Fibroblast of the conjunctiva (primary cell): ENCODE results near the gene BBLN.
A peak's percentile ranks its signal among the peaks of the same experiment; 100 is the strongest.
"Not testable (repeated sequence)": the region's sequence is repeated elsewhere in the genome, so short reads cannot be mapped to it uniquely, and the experiment has no call there.

ENCODE experiments used
- DNase-seq: peaks from one replicate; pipeline ENCODE4 v3.0.0-alpha.2; 2010; ENCODE audit warnings: low read depth

BBLN gene

DNA sequence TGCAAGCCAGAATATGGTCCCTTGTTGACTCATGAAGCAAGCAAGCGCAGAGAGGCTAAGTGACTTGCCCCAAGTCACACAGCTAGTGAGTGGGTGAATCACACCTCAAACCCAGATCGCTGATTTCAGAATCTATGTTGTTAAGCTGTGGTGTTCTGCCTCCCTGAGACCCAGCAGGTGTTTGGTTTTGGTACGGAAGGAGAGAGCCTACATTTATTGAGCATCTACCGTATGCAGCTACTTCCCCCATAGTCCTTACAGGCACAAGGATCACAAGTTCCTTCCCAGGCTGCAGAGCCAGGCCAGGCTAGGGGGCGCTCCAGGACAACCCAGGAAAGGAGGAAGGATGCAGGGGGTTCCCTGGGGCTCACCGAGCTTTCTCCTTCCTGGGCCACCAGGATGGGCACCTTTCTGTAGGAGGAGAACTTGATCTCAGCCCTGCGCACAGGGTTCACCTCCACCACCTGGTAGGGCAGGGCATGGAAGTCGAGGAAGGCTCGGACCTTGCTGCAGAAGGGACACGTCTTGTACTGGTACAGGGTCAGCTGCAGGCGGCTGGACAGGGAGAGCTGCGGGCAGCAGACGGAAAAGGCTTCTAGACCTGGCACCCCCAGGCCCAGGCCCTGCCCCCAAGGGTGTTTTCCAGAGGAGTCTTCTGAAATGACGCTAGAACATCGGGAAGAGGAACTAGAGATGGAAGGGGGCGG is 35.0 kb upstream of the BBLN start:
- peak; percentile 33 for DNase-seq

DNA sequence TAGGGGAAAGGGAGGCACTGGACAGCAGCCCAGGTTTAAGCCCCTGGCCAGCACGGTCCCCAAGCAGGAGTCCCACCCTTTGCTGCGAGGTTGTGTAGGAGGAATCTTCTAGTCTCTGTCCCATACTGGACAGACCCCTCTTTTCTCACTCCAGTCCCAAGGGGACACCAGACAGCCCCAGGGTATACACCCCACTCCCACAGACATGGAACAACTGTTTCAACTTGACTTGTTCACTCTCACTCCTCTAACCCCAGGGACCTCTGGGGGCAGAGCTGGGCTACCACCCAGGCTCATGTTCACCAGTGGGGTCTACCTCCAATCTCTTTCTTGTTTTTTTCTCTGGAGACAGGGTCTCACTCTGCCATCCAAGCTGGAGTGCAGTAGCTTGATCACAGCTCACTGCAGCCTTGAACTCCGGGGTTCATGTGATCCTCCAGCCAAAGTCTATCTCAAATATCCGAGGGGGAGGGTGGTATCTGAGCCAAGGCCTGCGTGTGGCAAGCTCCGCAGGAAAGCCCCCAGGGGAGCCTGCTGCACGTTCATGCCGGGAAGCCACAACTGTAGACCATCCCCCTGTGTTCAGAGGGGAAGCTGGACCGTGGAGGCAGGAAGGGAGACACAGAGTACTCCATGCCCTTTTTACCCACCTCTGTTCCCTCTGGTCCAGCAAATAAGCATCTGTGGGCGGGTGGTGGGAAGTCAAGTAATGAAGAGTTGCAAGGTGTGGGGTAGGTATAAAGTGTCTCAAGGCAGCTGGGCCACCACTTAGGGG is 34.3 kb upstream of the BBLN start:
- no peak for DNase-seq

DNA sequence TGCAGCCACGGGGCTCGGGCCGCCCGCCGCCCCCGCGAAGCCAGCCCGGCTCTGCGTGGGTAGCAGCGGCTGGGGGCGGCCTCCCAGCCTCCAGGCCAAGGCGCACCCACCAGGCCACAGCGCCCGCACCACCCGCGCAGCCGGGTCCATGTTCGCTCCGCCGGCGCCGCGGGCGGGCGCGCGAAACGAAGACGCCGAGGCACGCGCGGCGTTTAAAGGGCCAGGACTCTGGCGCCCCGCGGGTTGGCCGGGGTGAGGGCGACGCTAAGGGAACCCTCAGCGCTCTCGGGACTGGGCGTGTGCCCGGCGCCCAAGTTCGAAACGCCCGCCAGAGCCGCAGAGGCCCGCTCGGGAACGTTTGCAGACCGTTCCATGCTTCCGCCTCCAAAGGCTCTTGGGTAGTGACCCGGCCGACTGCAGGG is 32.5 kb upstream of the BBLN start, which contains the start of gene PTGES2:
TSS of gene PTGES2 (minus strand) at position 162 of the 422 bp plus-strand sequence. CDS start at position 150, 12 bp downstream.
- DNase-seq = peak; percentile 42

DNA sequence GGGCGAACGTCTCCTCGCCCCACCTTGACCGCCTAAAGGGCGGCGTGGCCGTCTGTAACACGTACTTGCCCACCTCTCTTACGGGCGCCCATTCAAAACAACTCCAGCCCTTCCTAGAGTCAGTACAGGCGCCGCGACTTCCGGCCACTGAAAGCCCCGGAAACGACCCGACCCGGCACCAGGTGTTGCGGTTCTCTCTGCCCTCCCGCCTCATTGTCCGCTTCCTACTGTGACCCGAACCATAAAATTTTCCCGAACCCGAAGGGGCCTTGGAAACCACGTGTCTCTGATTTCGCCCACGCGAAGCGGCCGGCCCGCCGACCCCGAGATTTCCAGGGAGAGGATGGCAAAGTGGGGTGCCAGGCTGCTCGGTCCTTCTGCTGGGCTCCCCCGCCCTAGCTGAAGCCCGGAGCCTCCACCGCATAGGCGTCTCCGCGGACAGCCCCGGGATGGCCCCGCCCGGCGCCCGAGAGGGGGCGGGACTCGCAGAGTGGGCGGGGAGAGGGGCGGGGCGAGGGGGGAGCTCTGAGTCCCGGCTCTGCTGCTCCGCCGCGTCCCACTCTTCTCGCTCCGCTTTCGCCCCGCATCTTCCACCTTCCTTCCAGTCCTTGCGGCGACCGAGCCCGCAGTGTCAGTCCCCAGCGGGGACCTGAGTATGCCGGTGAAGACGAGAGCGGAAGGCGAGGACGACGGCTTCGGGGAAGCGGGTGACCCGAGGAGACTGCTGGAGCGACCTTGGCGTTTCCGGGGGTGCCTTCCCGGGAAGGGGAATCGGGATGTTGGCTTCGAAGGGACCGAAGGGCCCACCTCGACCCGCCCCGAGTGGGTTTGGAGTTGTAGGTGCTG is 31.9 kb upstream of the BBLN start:
- DNase-seq = peak; percentile 77

DNA sequence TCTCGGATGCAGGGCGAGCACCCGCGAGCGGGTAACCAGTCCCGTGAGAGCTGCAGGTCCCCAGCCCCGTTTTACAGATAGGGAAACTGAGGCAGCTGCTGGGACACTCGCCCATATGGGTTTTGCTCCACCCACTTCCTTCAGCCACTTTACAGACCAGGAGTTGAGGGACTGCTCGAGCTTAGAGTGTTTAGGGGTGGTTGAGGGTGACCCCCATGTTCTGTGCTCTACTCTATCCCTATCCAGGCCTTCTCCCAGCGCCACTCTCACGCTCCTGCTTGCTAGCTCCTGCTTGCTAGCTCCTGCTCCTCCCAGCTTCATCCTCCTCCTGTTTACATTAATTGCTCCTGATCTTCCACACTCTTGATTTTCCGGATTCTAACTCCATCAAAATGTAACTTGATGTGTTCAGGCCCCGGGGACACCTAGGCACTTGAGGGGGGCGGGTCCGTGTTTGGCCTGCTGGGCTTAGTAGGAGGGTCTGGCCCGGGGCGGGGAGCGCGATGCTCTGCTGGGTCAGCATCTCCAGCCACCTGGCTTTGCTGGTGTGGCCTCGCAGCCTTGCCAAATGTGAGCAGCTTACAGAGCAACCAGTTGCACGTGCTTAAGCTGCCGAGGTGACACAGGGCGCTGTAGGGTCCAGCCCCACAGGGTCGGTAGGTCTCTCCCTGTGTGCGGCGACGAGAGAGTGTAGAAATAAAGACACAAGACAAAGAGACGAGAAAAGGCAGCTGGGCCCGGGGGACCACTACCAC is 31.1 kb upstream of the BBLN start:
- no peak for DNase-seq

DNA sequence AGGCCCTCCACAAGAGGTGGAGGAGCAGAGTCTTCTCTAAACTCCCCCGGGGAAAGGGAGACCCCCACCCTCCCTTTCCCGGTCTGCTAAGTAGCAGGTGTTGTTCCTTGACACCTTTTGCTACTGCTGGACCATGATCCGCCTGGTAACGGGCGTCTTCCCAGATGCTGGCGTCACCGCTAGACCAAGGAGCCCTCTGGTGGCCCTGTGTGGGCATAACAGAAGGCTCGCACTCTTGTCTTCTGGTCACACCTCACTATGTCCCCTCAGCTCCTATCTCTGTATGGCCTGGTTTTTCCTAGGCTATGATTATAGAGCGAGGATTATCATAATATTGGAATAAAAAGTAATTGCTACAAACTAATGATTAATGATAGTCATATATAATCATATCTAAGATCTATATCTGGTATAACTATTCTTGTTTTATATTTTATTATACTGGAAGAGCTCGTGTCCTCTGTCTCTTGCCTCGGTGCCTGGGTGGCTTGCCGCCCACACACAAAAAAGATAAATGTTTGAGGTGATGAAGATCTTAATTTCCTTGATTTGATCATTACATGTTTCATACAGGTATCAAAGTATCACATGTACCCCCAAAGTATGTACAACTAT is 30.0 kb upstream of the BBLN start:
- not testable (repeated sequence) for DNase-seq

DNA sequence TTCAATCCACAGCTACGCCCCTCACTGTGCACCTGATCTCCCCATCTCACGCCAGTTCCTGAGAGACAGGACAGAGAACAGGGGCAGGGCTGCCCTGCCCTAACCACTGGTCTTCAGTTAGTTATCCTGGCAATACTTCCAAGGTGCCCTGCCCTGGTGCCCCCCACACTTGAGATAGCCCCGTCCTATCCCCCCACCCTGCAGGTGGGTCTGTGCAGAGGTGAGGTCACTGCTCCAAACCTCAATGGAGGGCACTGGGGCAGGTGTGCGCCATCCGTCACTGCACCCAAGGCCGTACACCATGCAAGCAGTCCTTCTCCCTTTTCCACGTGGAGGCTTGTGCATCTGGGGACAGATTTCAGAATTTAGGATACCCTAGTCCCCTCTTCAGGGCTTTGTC is 29.4 kb upstream of the BBLN start:
- not testable (repeated sequence) for DNase-seq

DNA sequence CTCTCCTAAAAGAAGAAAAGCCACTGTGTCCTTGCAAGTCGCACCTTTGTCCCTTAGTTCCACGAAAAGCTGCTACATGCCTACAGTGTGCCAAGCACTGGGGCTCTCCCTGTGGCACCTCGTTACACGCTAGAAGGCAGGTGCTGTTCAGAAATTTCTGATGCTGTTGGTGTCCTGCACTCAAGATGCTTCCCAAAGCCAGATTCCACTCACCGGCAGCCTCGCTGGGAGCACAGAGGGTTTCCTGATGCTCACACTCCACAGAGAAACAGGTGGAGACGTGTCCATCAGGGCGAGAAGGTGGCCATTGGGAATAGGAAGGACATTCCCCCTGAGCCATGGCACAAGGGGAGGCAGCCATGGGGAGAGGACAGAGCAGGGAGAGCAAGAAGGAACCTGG is 28.7 kb upstream of the BBLN start:
- not testable (repeated sequence) for DNase-seq

DNA sequence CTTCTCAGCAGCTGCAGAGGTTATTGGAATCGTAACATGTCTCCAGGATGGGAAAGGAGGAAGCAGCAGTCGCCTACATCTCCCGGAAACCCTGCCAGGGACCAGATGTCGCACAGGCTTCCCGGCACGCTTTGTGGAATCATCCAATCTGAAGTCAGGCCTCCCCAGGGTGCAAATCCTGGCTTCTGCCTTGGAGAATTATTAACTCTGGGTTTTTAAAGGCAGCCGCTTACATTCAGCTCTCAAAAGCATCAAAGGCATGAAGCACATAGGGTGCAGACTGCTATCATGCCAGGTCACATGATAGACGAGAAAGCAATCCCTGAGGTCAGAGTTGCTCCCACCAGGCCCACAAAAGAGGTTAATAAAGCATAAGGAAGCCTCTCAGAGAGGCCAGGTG is 27.9 kb upstream of the BBLN start:
- not testable (repeated sequence) for DNase-seq

DNA sequence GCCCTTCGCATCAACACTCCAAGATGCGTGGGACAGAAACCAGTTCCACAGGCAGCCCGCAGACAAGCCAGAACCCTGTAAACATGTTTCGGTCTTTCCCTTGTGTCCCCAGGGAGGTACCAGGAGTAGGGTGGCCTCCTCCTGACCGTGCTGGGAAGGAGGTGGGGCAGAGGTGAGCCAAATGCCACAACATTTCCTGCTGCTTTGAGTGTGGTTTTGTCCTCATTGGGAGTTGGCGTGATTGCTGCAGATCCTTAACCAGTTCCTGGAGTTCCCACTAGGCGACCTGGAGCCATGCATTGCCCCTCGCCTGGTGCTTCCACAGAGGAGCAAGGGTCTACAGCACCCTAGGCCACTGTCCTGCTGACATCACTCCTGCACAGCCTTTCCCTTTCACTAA is 24.5 kb upstream of the BBLN start:
- not testable (repeated sequence) for DNase-seq

DNA sequence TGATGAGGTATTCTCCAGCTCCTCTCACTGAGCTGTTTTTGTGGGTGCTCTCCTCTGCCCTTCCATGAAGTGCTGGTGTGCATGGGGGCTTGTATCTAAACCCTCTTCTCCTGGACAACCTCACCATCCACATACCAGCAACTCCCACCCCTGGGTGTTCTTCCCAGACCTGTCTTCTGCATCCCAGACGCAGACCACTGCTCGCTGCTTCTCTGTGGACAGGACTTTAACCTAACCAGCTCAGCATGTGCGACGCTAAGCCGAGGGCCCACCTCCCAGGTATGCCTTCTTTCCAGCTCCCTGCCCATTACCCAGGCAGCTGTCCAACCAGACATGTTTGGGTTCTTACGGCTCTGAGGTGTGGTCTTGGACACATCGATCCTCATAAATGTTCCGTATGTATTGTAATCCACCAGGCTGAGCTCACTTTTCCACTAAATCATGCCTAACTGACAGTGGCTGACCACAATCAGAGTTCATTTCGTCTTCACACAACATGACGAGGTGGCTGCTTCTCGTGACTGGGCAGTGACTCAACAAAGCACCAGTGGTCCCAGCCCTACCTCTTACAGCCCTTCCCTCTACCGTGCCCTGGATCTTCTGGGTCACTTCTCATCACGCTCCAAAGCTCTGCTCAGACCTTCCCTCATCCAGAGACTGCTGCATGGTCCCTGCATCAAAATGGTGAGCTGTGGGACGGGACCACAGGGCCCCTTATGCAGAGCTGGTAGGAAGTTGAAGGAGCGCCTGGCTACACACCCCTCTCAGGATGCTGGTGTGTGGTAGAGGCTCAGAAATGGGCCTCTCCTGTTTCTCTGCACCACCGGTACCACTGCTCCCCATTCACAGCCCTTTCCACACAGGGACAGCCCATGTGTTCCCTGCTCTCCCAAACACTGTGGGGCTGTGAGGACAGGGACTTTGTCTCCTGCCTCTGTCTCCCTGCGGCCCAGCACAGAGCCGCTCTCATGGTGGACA is 23.0 kb upstream of the BBLN start:
- DNase-seq = no peak

DNA sequence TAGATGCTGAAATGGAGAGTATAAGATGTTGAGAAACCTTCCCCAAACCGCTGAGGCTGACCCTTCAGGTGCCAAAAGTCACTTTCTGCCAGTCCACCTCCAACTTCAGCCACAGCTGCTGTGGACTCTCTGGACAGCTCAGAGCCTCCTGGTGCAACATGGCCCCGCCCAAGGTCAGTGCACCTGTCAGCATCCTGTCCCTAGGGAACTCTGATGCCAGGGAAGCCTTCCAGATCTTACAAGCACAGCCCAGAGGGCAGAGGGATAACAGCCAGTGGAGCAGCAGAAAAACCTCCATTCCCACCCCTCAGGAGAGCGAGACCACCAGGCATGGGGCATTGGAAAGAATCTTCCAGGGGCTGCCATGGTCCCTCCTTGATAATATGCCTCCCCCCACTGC is 22.1 kb upstream of the BBLN start:
- DNase-seq = no peak

DNA sequence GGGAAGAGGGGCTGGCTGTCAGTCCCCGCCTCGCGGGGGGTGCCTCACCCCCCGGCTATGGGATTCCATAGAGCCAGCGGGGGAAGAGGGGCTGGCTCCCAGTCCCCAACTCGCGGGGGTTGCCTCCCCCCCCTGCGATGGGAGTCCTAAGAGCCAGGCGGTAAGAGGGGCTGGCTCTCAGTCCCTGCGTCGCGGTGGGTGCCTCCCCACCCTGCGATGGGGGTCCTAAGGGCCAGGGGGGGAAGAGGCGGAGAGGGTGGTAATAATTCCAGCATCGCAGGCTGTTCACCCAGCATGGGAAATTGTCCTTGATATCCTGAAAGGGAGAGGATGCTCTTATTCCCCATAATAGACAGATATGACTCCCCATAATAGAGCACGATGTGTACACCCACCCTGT is 20.4 kb upstream of the BBLN start:
- DNase-seq = no peak

DNA sequence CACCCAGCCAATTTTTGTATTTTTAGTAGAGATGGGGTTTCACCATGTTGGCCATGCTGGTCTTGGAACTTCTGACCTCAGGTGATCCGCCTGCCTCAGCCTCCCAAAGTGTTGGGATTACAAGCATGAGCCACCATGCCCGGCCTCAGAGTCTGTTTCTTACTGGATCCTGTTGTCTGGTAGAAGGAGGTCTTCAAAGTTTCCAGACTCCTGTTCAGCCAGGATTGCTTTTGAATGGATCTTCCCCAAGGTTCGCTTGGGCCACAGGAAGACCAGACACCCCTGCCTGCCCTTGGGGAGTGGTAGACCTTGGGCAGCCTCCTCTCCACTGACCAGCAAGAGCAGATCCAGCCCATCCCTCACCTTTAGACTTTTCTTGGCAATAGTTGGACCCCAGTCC is 18.5 kb upstream of the BBLN start:
- DNase-seq = no peak

DNA sequence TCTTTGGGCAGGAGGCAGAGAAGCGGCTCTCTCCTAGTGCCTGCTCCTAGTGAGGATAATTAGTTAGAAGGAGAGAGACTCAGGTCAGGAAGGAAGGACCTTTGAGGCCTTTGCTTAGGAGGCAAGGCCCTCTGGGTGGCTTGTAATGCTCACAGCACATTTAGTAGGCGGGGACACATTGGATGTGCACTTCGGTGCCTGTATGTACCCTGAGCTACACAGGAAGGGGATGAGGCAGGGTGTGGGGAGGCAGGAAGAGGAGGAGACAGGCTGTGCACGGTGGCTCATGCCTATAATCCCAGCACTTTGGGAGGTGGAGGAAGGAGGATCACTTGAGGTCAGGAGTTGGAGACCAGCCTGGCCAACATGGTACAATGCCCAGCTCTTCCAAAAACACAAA is 18.0 kb upstream of the BBLN start:
- DNase-seq = no peak

DNA sequence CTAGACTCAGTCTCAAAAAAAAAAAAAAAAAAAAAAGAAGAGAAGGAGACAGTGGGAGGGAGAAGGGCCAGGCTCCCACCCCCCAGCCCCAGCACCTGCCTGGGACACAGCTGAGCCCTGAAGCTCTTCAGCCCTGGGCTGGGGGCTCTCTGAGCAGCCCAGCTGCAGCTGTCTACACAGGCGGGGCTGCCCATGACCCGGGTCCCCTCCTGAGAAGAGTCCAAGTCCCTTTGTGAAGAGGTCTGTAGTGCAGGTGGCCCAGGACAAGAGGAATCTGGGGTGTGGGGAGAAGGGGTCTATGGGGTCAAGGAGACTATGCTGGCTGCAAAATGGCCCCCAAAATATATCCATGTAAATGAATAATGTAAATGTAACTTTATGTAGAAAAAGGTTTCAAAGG is 17.5 kb upstream of the BBLN start:
- DNase-seq = no peak

DNA sequence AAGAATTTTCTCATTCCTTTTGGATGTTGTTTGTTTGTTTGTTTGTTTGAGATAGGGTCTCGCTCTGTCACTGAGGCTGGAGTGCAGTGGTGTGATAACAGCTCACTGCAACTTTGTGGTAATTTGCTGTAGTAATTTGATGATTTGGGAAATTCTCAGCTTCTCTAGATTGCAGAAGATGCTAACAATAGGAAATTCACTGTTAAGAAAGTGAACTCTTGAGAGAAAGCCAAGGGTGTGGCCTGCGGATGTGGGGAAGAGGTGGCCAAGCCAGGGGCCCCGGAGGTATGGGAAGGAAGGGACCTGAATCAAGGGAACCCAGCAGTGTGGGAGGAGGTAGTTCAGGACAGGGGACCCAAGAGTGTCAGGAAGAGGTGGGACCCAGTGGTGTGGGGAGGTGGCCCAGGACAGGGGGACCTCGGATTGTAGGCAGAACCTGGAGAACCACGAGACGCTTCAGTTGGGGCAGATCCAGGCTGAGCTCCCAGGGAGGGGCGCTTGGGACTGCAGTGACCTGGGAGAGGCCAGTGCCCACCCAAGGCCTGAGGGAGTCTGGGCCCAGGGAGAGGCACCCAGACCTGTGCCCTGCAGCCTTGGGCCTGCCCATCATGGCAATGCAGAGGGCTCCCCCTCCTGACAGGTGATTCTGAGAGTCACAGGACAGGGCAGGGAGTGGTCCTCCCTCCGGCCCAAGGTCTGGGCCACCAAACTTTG is 16.4 kb upstream of the BBLN start:
- no peak for DNase-seq

DNA sequence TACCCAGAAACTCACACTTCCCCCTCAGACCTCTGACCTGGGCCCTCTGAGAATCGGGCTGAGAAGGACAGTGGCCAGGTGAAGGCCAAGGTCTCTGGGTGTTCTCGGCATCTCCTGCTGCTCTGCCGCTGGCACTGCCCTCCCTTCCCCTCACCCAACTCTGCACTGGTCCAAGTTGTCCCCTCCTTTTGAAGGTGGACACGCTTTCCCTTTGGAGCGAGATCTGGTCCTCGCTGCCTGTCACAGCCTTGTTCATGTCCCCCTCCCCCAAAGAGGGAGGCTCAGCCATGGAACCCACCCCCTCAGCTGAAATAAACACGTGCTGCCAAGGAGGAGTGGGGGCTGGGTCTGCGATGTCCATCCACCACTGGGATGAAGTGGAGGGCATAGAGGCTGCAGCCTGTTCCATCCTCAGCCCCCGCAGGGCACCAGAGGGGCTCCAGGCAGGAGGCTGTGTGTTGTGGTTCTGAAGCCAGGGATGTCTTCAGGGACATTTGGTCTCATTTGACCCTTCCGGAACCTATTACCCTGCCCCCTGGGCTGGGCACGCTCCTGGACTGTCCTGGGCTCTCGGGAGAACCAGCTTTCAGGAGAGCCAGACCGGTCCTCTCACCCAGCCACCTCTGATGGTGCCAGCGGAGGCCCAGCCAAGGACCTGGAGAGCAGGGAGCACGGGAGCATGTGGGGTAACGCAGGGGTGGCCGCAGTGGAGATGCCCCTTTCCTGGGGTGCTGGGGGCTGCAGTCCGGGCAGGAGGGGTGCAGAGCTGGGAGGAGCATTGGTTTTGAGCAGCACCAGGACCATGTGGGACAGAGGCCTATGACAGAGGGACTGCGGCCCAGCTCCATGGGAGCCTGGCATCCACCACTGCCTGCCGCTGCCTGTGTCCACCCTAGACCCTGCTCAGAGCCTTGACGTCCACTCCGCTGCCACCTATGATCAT is 15.6 kb upstream of the BBLN start:
- DNase-seq = no peak
